BLaER1 (cell line): ENCODE data around the gene MROH2A.
A peak's percentile ranks its signal among the peaks of the same experiment; 100 is the strongest.

ENCODE experiments used
- H3K27ac ChIP-seq: shearing (Covaris generic); formaldehyde crosslinking; 2 replicates; pipeline ENCODE4 v1.8.1; 2022
- H3K27me3 ChIP-seq: shearing (Covaris generic); formaldehyde crosslinking; 2 replicates; pipeline ENCODE4 v1.8.1; 2022
- H3K36me3 ChIP-seq: shearing (Covaris generic); formaldehyde crosslinking; 2 replicates; pipeline ENCODE4 v1.8.1; 2022
- H3K4me1 ChIP-seq: shearing (Covaris generic); formaldehyde crosslinking; 2 replicates; pipeline ENCODE4 v1.8.1; 2022
- H3K4me2 ChIP-seq: shearing (Covaris generic); formaldehyde crosslinking; 2 replicates; pipeline ENCODE4 v1.8.1; 2022
- H3K4me3 ChIP-seq: shearing (Covaris generic); formaldehyde crosslinking; 2 replicates; pipeline ENCODE4 v1.8.1; 2022
- H3K9ac ChIP-seq: shearing (Covaris generic); formaldehyde crosslinking; 2 replicates; pipeline ENCODE4 v1.8.1; 2022
- H3K9me3 ChIP-seq: shearing (Covaris generic); formaldehyde crosslinking; 2 replicates; pipeline ENCODE4 v1.8.1; 2022
- H4K20me1 ChIP-seq: shearing (Covaris generic); formaldehyde crosslinking; 2 replicates; pipeline ENCODE4 v1.8.1; 2022
- Cebpa-rat ChIP-seq: shearing (Covaris generic); IDR thresholded peaks from 2 replicates; pipeline ENCODE4 v1.8.1; 2022

The MROH2A gene

GRCh38 chr2:233814056-233814835, 36.1 kb downstream of the MROH2A start:
- no peaks in the 10 kb centered on the region for H3K27me3 ChIP-seq
- peaks cover 20% of the 10 kb centered on the region for H3K4me1 ChIP-seq
- H3K9ac ChIP-seq: no peak overlapping the region
- no peak for TF ChIP-seq Cebpa-rat
- no peak overlapping the region for H3K4me2 ChIP-seq
- no peak overlapping the region for H3K4me3 ChIP-seq
- no peak overlapping the region for H3K27ac ChIP-seq
- H3K36me3 ChIP-seq: no peaks in the 10 kb centered on the region
- no peaks in the 10 kb centered on the region for H3K9me3 ChIP-seq
- H4K20me1 ChIP-seq: no peaks in the 10 kb centered on the region

GRCh38 chr2:233815861-233816260, 37.7 kb downstream of the MROH2A start:
- Histone ChIP-seq H3K4me1 (peaks cover 20% of the 10 kb centered on the region), H3K36me3 (no peaks in the 10 kb centered on the region), H3K9ac (no peak overlapping the region), H3K4me3 (no peak overlapping the region), H3K27me3 (no peaks in the 10 kb centered on the region), H3K27ac (no peak overlapping the region), H4K20me1 (no peaks in the 10 kb centered on the region), H3K4me2 (no peak overlapping the region), H3K9me3 (no peaks in the 10 kb centered on the region)
- no peak for TF ChIP-seq Cebpa-rat

DNA sequence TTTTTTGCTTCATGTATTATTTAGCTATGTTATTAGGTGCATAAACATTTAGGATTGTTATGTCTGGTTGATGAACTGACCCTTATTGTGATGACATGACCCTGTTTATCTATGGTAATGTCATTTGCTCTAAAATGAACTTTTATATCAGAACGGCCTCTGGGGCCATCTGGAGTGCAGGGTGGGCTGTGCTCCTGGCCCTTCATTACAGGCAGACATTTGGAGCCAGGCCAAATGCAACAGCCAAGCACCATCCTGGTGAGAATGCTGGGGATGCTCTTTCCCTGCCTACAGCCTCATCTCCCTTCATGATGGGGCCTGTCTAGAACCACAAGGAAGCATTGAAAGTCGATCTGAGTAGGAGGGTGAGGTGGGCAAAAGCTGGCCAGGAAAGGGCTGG, 38.2 kb downstream of the MROH2A start:
- no peak for TF ChIP-seq Cebpa-rat
- 0 out of 2 replicates have a peak overlapping the region, but pooled peaks have one; percentile 57 for H3K9ac ChIP-seq
- H3K36me3 ChIP-seq: no peaks in the 10 kb centered on the region
- H4K20me1 ChIP-seq: no peaks in the 10 kb centered on the region
- H3K9me3 ChIP-seq: no peaks in the 10 kb centered on the region
- H3K4me3 ChIP-seq: no peak overlapping the region
- no peaks in the 10 kb centered on the region for H3K27me3 ChIP-seq
- H3K27ac ChIP-seq: no peak overlapping the region
- H3K4me2 ChIP-seq: peak overlapping the region; percentile 72
- H3K4me1 ChIP-seq: peaks cover 20% of the 10 kb centered on the region

DNA sequence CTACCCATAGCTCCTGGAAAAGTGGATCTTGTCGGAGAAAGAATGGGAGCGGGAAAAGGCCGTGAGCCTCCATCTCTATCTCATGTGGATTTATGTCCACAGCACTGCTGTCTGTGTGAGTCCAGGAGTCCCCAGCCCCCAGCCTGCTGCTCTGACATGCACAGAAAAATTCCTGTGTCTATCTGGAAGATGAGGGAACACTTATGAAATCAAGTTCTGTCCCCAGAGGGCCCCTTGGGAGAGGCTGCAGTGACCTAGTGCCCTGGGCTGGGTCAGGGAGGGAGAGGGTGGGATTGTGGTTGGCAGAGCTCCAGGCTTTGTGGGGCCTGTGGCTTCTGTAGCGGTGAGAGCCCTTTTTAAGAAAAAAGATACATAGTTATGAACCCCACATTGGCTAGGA, 38.6 kb downstream of the MROH2A start:
- Histone ChIP-seq H3K4me2 (peak overlapping the region; percentile 72), H3K9ac (0 out of 2 replicates have a peak overlapping the region, but pooled peaks have one; percentile 57), H3K36me3 (no peaks in the 10 kb centered on the region), H4K20me1 (no peaks in the 10 kb centered on the region), H3K9me3 (no peaks in the 10 kb centered on the region), H3K27ac (no peak overlapping the region), H3K4me3 (no peak overlapping the region), H3K4me1 (peaks cover 20% of the 10 kb centered on the region), H3K27me3 (no peaks in the 10 kb centered on the region)
- no peak for TF ChIP-seq Cebpa-rat

DNA sequence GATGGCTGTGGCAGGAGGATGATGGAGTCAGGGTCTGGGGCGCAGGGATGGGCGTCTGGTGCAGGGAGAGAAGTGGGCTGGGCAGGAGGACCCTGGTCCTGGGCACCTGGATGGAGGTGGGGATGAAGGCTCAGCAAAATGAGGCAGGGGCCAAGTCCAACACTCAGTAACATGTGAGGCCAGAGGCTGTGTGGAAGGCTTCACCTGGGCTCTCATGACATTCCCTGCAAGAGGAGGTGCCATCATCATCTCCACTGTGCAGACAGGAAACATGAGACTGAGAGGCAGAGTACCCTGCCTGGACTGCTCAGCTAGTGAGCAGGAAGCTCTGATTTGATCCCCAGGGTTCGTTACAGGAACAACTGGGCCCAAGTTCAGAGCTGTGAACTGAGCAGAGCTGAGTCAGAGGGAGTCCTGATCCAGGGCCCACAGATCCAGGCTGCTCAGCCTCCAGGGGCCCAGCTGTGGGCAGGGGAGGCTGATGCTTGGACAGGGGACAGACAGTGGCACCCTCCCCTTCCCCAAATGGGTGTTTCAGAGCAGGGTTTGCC, 39.3 kb downstream of the MROH2A start:
- peak overlapping the region; percentile 57; the same call in 1 of the 2 replicates for H3K9ac ChIP-seq
- H3K4me2 ChIP-seq: peak overlapping the region; percentile 72
- H3K4me1 ChIP-seq: peaks cover 22% of the 10 kb centered on the region
- peak overlapping the region; percentile 40; the same call in 1 of the 2 replicates for H3K27ac ChIP-seq
- TF ChIP-seq Cebpa-rat: no peak
- H3K9me3 ChIP-seq: no peaks in the 10 kb centered on the region
- no peak overlapping the region for H3K4me3 ChIP-seq
- H4K20me1 ChIP-seq: no peaks in the 10 kb centered on the region
- H3K36me3 ChIP-seq: no peaks in the 10 kb centered on the region
- H3K27me3 ChIP-seq: no peaks in the 10 kb centered on the region

- Histone ChIP-seq H3K9me3 (no peaks in the 10 kb centered on the region), H3K27me3 (no peaks in the 10 kb centered on the region), H3K27ac (peak overlapping the region; percentile 40; the same call in 1 of the 2 replicates), H3K4me3 (no peak overlapping the region), H3K4me1 (peaks cover 28% of the 10 kb centered on the region), H3K9ac (peak overlapping the region; percentile 57; the same call in 1 of the 2 replicates), H4K20me1 (no peaks in the 10 kb centered on the region), H3K4me2 (peak overlapping the region; percentile 72), H3K36me3 (no peaks in the 10 kb centered on the region)
- no peak for TF ChIP-seq Cebpa-rat
These were observed 40.0 kb downstream of the MROH2A start for GRCh38 chr2:233817995-233818638.

DNA sequence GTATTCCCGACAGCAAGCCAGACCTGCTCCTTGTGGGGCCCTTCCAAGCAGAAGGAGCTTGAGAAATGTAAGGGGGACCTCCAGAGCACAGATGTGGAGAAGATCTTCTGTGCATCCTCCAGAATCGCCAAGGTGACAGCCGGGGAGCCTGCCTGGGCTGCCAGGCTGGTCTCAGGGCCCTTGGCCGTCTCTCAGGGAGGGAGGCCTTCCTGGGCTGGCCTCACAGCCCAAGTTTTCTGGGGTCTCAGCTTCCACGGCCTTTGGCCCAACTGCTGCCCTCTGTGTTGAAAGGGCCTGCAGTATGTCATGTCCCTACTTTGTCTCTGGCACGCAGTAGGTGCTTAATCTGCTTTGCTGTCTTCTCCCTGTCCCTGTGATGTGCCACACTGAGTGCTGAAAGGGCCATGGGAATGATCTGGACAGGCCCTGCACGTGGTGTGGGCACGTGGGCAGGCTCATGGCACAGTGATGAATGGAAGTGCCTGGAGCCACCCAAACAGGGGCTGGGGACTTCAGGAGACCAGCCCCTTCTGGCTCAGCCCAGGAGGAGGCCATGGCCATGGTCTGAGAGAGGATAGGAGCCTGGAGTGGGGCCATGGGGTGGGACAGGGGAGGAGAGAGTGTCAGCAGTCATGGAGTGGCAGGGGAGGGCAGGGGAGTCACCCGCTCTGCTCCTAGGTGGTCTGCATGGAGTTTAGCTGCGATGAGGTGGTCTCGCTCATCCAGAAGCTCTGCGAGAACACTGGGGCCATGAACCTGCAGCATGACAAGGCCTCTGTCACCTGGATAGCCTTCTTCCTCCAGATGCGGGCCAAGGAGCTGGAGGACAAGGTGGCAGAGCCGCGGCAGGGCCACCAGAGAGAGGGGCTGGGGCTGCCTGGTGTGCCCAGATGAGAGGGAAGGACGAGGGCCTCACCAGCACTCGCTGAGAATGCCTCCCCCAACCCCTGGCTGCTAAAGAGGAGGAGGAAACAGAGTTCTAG, 40.8 kb downstream of the MROH2A start:
- Histone ChIP-seq H4K20me1 (no peaks in the 10 kb centered on the region), H3K4me2 (no peak overlapping the region), H3K4me1 (peaks cover 37% of the 10 kb centered on the region), H3K9ac (no peak overlapping the region), H3K4me3 (no peak overlapping the region), H3K27ac (no peak overlapping the region), H3K9me3 (no peaks in the 10 kb centered on the region), H3K27me3 (no peaks in the 10 kb centered on the region), H3K36me3 (no peaks in the 10 kb centered on the region)
- no peak for TF ChIP-seq Cebpa-rat

- Histone ChIP-seq H4K20me1 (no peaks in the 10 kb centered on the region), H3K36me3 (no peaks in the 10 kb centered on the region), H3K27ac (no peak overlapping the region), H3K4me3 (no peak overlapping the region), H3K9me3 (no peaks in the 10 kb centered on the region), H3K4me2 (no peak overlapping the region), H3K4me1 (peaks cover 44% of the 10 kb centered on the region), H3K9ac (no peak overlapping the region), H3K27me3 (no peaks in the 10 kb centered on the region)
- TF ChIP-seq Cebpa-rat: no peak
These were observed 42.0 kb downstream of the MROH2A start for GRCh38 chr2:233819884-233820773.
